Adipocyte (in vitro differentiated cells): ENCODE measurements around the gene MRPS11.

Experiments used
- DNase-seq: peaks from one replicate; pipeline ENCODE4 v3.0.0-alpha.2; 2015; ENCODE audit warnings: low read depth
- H3K27me3 ChIP-seq: replicated peaks from 2 replicates; pipeline ENCODE4 v1.7.0; 2013; ENCODE audit warnings: mild to moderate bottlenecking, low read length, moderate library complexity; ENCODE audit not compliant: control insufficient read depth, insufficient read depth
- H3K36me3 ChIP-seq: 2 replicates; pipeline ENCODE4 v1.7.0; 2013; ENCODE audit warnings: low read length, mild to moderate bottlenecking, moderate library complexity; ENCODE audit not compliant: control insufficient read depth, insufficient read depth, severe bottlenecking
- H3K4me1 ChIP-seq: 2 replicates; pipeline ENCODE4 v1.7.0; 2013; ENCODE audit warnings: mild to moderate bottlenecking, low read length, moderate library complexity; ENCODE audit not compliant: control insufficient read depth, insufficient read depth
- H3K4me3 ChIP-seq: 2 replicates; pipeline ENCODE4 v1.7.0; 2013; ENCODE audit warnings: mild to moderate bottlenecking, low read length, moderate library complexity
- H3K9ac ChIP-seq: 2 replicates; pipeline ENCODE4 v1.7.0; 2013; ENCODE audit warnings: mild to moderate bottlenecking, low read length, moderate library complexity
- H3K9me3 ChIP-seq: 2 replicates; pipeline ENCODE4 v1.7.0; 2013; ENCODE audit warnings: mild to moderate bottlenecking, low read length, moderate library complexity; ENCODE audit not compliant: control insufficient read depth

Gene MRPS11

GRCh38 chr15:88479169-88479568, 11.7 kb downstream of the MRPS11 start:
- no peak for DNase-seq
- Histone ChIP-seq H3K4me1 (peaks cover 6% of the 10 kb centered on the region), H3K4me3 (no peak overlapping the region), H3K9ac (no peak overlapping the region), H3K27me3 (no peaks in the 10 kb centered on the region), H3K36me3 (peaks cover 37% of the 10 kb centered on the region), H3K9me3 (no peaks in the 10 kb centered on the region)

- no peaks in the 10 kb centered on the region for H3K27me3 ChIP-seq
- H3K4me1 ChIP-seq: peaks cover 12% of the 10 kb centered on the region
- H3K9ac ChIP-seq: no peak overlapping the region
- H3K4me3 ChIP-seq: no peak overlapping the region
- no peaks in the 10 kb centered on the region for H3K9me3 ChIP-seq
- no peak for DNase-seq
- peaks cover 22% of the 10 kb centered on the region for H3K36me3 ChIP-seq
Observed at GRCh38 chr15:88480981-88481380, 13.5 kb downstream of the MRPS11 start.

- Histone ChIP-seq H3K36me3 (peaks cover 13% of the 10 kb centered on the region), H3K4me1 (peaks cover 15% of the 10 kb centered on the region), H3K9ac (no peak overlapping the region), H3K27me3 (no peaks in the 10 kb centered on the region), H3K4me3 (no peak overlapping the region), H3K9me3 (no peaks in the 10 kb centered on the region)
- no peak for DNase-seq
Observed at GRCh38 chr15:88482263-88482662, 14.8 kb downstream of the MRPS11 start.

GRCh38 chr15:88484682-88485331, 17.3 kb downstream of the MRPS11 start:
- Histone ChIP-seq H3K4me1 (peaks cover 22% of the 10 kb centered on the region), H3K36me3 (no peaks in the 10 kb centered on the region), H3K9me3 (no peaks in the 10 kb centered on the region), H3K4me3 (no peak overlapping the region), H3K27me3 (no peaks in the 10 kb centered on the region), H3K9ac (no peak overlapping the region)
- peak; percentile 89 for DNase-seq

GRCh38 chr15:88487178-88487795, 19.8 kb downstream of the MRPS11 start:
- Histone ChIP-seq H3K36me3 (no peaks in the 10 kb centered on the region), H3K9me3 (no peaks in the 10 kb centered on the region), H3K4me1 (peaks cover 22% of the 10 kb centered on the region), H3K4me3 (no peak overlapping the region), H3K27me3 (no peaks in the 10 kb centered on the region), H3K9ac (peak overlapping the region; percentile 49)
- DNase-seq: no peak

- no peak overlapping the region for H3K4me3 ChIP-seq
- no peaks in the 10 kb centered on the region for H3K36me3 ChIP-seq
- peaks cover 22% of the 10 kb centered on the region for H3K4me1 ChIP-seq
- no peaks in the 10 kb centered on the region for H3K27me3 ChIP-seq
- peak overlapping the region; percentile 49 for H3K9ac ChIP-seq
- DNase-seq: no peak
- H3K9me3 ChIP-seq: no peaks in the 10 kb centered on the region
Observed at GRCh38 chr15:88487796-88488523, 20.5 kb downstream of the MRPS11 start.

GRCh38 chr15:88489321-88489720, 21.8 kb downstream of the MRPS11 start:
- no peak for DNase-seq

GRCh38 chr15:88490036-88490435, 22.5 kb downstream of the MRPS11 start:
- peaks cover 16% of the 10 kb centered on the region for H3K4me1 ChIP-seq
- no peak overlapping the region for H3K4me3 ChIP-seq
- no peaks in the 10 kb centered on the region for H3K27me3 ChIP-seq
- no peaks in the 10 kb centered on the region for H3K36me3 ChIP-seq
- no peak for DNase-seq
- H3K9me3 ChIP-seq: no peaks in the 10 kb centered on the region
- H3K9ac ChIP-seq: no peak overlapping the region

More at GRCh38 chr15:88489321-88489720, 21.8 kb downstream of the MRPS11 start:
- no peaks in the 10 kb centered on the region for H3K27me3 ChIP-seq
- H3K4me3 ChIP-seq: no peak overlapping the region
- H3K36me3 ChIP-seq: no peaks in the 10 kb centered on the region
- H3K9ac ChIP-seq: no peak overlapping the region
- H3K9me3 ChIP-seq: no peaks in the 10 kb centered on the region
- peaks cover 22% of the 10 kb centered on the region for H3K4me1 ChIP-seq

GRCh38 chr15:88491158-88491557, 23.6 kb downstream of the MRPS11 start:
- Histone ChIP-seq H3K9ac (no peak overlapping the region), H3K9me3 (no peaks in the 10 kb centered on the region), H3K36me3 (no peaks in the 10 kb centered on the region), H3K27me3 (no peaks in the 10 kb centered on the region), H3K4me3 (no peak overlapping the region), H3K4me1 (peaks cover 16% of the 10 kb centered on the region)
- no peak for DNase-seq

GRCh38 chr15:88493844-88494243, 26.3 kb downstream of the MRPS11 start:
- H3K36me3 ChIP-seq: no peaks in the 10 kb centered on the region
- H3K9ac ChIP-seq: no peak overlapping the region
- peaks cover 7% of the 10 kb centered on the region for H3K4me1 ChIP-seq
- no peaks in the 10 kb centered on the region for H3K27me3 ChIP-seq
- H3K9me3 ChIP-seq: no peaks in the 10 kb centered on the region
- no peak for DNase-seq
- no peak overlapping the region for H3K4me3 ChIP-seq

- H3K36me3 ChIP-seq: peaks cover 1% of the 10 kb centered on the region
- H3K9ac ChIP-seq: no peak overlapping the region
- no peaks in the 10 kb centered on the region for H3K27me3 ChIP-seq
- H3K9me3 ChIP-seq: no peaks in the 10 kb centered on the region
- no peak overlapping the region for H3K4me3 ChIP-seq
- H3K4me1 ChIP-seq: peaks cover 11% of the 10 kb centered on the region
- DNase-seq: no peak
Observed at GRCh38 chr15:88497109-88497765, 29.7 kb downstream of the MRPS11 start.
